ENCODE results near the gene DEFB126. TPM values are rescaled to one million over a fixed set of nuclear protein-coding genes. Genes with fewer than 3 reads are reported as not detected.

DEFB126 gene
- total RNA-seq: not detected in 2 replicates

GRCh38 chr20:142290-142689 is at the start of gene DEFB126:
DEFB126 (plus strand) TSS chr20:142590; CDS start chr20:142629, 39 bp downstream.

GRCh38 chr20:157154-157553 is 14.8 kb downstream of the DEFB126 start, which contains the start of gene DEFB127:
DEFB127 (plus strand) TSS chr20:157454; CDS start chr20:157545, 91 bp downstream.

GRCh38 chr20:189611-190010 is 47.2 kb downstream of the DEFB126 start, which contains the start of gene DEFB128:
DEFB128 (minus strand) TSS chr20:189711; CDS start chr20:189623, 88 bp downstream.

Other genes with a start within 250 kb of the DEFB126 start
- not detected in 2 replicates for gene DEFB125, start 54.9 kb upstream of the DEFB126 start, total RNA-seq
- not detected in 2 replicates for gene DEFB127, start 14.9 kb downstream of the DEFB126 start, total RNA-seq
- not detected in 2 replicates for gene DEFB128, start 47.1 kb downstream of the DEFB126 start, total RNA-seq
- gene DEFB129, start 84.7 kb downstream of the DEFB126 start, total RNA-seq: not detected in 2 replicates
- gene DEFB132, start 115.1 kb downstream of the DEFB126 start, total RNA-seq: not detected in 2 replicates
- 2.3 and 6.0 TPM in 2 replicates for gene C20orf96, start 148.2 kb downstream of the DEFB126 start, total RNA-seq
- gene ZCCHC3, start 155.0 kb downstream of the DEFB126 start, total RNA-seq: 11.4 and 17.1 TPM in 2 replicates
- gene SOX12, start 183.0 kb downstream of the DEFB126 start, total RNA-seq: 11.2 and 23.3 TPM in 2 replicates
- gene NRSN2, start 204.5 kb downstream of the DEFB126 start, total RNA-seq: 106 and 114 TPM in 2 replicates
- gene TRIB3, start 238.2 kb downstream of the DEFB126 start, total RNA-seq: 133 and 137 TPM in 2 replicates

Measured in mesangial cell (primary cell).